GM18499 (cell line): Measurements from ENCODE around the gene CAST.

Experiments
- ATAC-seq: cut with Tn5 transposase; IDR thresholded peaks from one replicate; pipeline ENCODE4 v1.9.1; 2021; ENCODE audit warnings: moderate number of reproducible peaks; ENCODE audit not compliant: insufficient read depth, unreplicated experiment

CAST gene

DNA sequence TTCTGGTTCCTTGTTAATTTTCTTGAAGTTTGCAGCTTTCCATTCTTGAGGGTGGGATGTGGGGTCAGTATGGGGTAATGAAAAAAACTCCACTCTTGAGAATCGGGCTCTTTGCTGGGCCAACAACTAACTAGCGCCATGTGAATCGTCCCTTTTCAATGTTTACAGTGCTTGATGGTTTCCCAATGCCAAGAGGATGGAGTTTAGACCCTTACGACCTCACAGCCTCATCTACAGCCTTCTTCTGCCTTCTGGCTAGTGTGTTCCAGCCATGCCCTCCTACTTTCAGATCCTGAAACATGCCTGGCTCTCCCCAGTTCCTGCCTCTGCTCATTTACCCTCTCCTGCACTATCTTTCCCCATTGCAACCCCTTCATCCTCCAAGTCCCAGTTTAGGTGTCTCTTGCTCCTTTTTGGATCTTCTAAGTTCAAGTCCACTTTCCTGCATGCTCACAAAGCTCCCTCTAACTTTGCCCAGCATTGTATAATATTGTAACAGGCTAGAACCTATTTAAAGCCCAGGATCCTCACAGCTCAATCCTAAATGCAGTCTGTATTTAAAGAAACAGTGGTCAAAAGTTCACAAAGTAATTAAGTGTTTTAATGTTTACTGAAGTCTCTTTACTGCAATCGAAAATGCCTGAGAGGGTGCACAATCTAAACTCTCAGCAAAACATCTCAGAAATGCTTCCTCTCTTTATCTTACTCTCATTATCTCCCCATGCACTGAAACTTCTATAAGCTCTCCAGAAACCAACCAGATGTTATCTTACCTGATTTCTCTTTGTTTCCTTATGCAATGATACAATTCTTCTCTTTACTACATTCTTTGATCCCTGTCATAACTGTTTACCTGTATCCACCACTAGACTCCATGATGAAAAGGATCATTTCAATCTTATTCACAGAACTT, 20.6 kb upstream of the CAST start:
- ATAC-seq = no peak

DNA sequence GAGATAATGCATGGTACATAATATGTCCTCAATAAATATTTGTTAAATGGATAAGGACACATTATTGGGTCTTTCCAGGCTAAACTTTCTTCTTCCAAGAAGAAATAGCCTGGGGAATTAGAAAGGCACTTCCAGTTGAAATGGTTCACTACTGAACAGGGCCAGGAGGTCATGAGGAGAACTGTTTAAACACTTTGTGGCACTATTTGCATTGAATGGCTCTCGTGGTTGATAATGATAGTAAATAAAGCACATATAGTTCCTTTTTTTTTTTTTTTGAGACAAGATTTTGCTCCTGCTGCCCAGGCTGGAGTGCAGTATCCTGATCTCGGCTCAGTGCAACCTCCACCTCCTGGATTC, 19.9 kb upstream of the CAST start:
- no peak for ATAC-seq

DNA sequence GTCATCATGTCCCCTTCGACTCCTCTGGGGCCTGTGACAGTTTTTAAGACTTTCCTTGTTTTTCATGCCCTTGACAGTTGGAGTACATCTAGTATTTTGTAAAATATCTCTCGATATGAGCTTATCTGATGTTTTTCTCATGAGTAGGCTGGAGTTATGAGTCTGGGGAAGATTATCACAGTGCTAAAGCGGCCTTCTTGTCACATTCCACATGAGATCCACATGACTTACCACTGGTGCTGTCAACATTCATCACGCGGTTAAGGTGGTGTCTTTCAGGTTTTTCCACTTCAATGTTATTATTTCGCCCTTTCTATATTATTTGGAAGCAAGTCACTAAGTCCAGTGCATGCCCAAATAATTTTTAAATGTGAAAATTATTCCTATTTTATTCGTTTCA, 17.1 kb upstream of the CAST start:
- ATAC-seq = no peak

DNA sequence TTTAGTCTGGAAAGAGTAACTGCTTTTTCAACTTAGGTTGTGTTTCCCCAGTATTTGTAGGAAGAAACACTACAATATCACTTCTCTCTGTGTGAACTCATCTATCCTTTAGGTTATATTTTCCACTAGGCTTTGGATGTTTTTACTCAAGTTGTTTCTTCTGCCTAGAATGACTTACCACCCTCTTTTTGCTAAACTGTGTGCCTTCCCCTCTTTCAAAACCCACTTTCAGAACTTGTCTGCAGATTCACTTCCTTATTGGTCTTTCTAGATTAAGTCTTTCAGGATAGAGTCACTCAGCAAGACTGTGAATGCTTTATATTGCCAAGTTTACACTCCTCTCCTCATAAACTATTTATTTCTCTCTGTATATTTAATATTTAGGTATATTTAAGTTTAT, 14.2 kb upstream of the CAST start:
- ATAC-seq = peak; percentile 60

DNA sequence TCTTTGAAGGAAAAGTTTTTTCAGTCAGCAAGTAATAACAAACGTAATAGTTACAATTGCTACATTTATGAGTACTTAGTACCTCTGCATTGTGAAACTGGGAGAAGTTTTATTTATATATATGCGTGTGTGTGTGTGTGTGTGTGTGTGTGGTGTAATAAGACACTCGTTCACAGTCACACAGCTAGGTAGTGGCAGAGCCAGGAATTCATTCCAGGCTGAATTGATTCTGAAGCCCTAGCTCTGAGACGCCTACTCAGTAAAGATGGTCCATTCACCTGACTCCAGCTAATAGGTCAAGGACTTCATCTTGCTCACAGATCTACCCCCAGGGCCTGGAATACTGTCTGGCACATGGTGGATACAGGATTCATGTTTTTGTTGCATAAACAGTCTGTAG, 13.6 kb upstream of the CAST start:
- no peak for ATAC-seq

DNA sequence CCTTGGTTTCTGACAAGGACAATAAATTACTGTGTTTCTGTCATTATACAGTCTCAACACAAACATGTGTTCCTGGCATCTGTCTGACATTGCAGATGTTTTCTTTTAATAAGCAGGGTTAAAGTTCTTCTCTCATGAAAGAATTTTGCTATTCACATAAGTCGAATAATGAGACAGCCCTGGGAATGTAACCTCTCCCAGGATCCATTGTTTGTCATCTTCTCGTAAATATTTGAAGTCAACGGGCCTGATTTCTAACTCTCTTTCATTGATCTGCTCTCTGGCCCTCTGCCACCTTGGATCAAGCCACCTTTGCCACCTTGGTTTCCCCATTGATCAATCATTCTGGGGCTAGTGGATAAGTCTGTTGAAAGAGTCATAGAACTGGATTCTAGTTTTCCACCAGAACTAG, 12.9 kb upstream of the CAST start:
- no peak for ATAC-seq

DNA sequence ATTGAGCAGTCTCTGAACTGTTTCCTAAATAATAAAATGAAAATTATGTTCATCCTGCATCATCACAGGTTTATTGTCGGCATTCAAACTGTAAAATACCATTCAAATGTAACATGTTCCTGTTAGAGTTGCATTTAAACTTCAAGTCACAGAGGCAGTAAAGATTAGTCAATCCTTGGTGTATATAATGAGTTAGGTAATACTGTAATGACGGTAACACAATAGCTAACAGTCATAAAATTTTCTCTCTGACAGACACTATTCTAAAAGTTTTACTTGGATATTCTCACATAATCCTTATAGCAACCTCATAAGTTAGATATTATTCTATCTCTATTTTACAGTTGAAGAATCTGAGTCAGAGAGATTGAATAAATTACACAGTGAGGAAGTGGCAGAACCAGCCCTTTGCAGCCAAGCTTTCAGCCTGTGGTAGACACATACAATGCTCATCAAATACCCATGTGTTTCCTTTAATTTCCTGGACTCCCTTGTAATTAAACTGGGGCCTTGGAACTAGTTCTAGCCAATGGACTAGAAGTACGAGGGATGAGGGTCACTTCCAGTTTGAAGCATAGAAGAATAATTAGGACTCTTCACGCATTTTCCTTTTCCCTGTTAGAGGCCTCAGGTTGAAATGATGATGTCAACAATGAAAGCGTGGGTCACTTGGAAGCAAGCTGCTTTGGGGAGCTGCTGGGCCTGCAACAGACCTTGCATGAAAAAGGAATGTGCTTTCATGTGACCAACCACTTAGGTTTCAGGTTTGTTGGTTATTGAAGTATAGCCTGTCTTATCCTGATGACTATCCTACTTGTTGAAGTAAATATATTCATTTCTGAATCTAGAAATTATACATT, 12.3 kb upstream of the CAST start:
- ATAC-seq = no peak

DNA sequence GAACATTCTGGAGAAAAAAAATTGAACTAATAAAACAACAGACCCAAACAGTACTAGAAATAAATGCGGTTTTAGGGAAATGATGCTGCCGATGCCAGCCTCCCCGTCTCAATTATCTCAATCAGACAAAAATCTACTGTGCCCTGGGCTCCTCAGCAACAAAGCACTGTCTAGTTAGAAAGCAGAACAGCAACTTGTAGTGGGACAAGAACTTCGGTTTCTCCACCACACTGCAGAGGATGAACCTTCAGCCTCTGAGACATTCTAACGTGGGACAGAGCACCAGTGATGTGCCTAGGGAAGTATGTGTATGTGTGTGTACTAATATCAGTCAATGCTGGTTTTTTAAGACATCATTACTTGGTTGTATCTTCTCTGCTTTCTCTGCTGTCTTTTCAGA, 11.1 kb upstream of the CAST start:
- no peak for ATAC-seq

DNA sequence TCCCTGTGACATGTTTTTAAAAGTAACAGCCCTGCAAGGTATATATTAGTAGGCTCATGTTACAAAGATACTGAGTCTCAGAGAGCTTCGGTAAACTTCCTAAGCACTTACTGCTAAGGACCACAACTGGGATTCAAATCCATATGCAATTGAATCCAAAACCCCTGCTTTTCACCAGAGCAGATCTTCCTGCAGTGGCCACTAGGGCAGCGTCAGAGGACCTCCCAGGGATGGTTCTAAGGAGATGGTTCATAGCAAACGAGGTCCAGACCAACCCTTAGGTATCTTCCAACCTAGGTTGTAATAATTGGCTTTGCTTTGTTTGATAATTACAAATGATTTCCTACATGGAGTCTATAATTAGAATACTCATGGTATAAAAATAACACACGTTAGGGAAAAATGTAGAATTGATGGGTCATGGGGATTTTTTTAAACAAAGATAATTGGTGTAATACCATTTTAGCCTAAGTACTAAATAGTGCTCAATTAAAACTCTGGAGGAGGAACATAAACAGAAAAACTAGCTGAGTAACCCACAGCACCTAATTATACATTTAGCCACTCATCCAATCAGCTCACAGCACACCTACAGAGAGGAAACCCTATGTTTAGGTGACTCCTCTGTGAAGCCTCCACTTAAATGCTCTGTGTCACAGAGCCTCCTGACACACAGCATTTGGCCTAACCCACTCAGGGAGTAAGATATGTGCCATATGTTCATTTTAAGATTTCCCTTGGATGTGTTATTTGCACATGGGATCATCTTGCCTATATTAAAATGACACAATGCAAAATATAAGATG, 10.0 kb upstream of the CAST start:
- ATAC-seq = no peak

DNA sequence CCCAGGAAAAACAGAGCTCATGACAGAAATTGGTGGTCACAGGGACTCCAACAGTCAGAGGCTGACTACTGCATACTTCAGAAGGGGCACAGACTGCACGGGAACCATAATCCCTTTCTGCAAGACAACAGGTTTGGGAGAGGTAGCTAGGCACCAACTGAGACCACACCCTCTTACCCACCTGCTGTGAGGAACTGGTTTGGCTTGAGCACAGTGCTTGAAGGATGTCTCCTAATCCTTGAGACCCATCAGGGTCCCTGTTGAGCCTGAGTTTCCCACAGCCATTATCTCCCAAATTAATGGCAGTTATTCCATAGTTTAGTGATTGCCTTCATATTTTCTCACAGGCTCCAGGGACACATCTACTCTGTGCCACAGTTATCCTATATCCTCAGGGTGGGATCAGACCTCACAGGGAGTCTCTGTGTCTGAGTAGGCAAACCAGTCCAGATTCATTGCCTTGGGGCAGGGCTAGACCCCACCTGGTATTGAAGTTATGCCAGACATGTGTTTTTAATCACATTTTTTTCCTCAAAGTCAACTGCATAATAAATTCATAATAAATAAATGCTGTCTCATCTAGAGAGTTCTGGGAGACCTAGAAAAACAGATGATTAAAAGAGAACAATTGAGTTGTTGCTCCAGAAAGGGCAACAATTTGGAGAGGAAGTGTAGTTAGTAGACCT, 9.3 kb upstream of the CAST start:
- no peak for ATAC-seq

DNA sequence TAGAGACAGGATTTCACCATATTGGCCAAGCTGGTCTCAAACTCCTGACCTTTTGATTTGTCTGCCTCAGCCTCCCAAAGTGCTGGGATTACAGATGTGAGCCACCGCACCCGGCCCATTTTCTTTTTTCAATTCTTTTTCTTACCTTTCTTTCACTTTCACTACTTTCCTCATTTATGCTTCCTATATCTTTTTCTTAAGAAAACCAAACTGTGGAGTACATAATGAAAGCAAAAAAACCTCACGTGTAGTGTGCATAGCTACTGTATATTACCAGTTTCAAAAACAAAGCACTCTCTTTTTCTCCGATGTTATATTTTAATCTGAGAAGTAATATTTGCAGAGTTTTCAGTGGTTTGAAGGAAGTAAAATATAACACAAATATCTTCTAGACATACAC, 8.0 kb upstream of the CAST start:
- no peak for ATAC-seq

DNA sequence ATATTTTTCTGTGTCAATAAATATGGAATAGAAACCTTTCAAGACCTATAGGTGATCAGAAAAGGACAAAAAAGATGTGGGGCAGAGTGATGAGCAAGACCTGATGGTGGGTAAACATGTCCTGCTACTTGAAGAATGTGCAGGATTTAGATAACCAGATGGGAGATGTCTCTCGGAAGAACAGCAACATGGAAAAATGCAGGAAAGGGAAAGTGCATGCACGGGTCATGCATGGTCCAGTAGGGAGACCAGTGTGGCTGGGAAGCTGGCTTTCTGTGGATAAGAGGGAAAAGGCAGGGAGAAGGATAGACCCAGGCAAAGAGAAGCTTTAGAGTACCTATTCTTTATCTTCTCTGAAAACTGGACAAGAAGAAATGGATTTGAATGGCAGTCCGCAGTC, 7.1 kb upstream of the CAST start:
- no peak for ATAC-seq

DNA sequence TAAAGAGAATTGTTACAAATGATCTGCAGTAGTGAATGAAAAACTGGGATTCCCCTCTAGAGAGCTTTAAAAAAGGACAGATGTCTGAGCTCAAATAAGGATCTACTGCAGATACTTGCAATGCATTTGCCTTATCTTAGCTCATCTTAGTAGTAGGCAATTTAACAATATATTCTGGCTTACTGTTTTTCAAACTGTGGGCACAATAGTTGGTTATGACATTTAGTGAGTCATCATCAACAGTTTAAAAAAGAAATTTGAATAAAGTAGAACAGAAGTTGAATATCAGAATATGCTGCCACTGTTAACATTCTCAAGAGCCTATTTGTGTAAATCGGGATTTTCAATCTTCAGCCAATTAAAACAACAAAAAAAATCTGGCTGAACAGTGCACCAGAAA, 6.7 kb upstream of the CAST start:
- no peak for ATAC-seq

DNA sequence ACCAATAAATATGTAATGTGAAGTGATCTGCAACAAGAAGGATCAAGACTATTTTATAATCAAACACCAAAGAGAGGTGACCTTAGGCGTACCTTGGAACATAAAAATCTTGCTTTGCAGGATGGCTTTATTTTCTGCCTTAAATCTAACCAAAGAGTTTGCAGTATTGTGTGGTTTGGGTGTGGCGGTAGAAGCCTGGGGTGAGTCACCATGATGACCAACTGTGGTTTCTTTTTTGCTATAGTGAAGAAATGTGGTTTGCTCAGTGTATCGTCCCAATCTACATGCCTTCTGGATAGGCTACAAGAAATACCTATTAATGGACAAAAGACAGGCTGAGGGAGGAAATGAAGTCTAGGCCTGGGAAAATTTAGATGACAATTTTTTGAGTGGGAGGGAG, 5.1 kb upstream of the CAST start:
- ATAC-seq = peak; percentile 73

DNA sequence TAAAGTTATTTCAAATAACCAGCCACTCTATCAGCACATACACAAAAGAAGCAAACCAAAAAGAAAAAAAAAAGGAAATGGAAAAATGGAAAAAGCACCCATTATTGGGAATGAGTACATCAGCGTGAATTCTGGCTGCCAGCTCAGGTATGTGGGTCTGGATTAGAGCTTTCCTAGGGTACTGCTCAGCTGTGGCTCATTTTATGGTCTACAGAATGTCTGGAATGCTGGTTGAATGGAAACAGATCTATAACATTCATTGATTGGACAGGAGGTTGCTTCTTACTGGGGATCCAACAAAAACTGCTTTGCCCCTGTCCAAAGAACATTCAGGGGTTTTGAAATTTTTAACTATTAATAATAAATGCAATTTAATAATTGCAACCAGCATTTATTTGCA, 3.9 kb upstream of the CAST start:
- ATAC-seq = no peak

DNA sequence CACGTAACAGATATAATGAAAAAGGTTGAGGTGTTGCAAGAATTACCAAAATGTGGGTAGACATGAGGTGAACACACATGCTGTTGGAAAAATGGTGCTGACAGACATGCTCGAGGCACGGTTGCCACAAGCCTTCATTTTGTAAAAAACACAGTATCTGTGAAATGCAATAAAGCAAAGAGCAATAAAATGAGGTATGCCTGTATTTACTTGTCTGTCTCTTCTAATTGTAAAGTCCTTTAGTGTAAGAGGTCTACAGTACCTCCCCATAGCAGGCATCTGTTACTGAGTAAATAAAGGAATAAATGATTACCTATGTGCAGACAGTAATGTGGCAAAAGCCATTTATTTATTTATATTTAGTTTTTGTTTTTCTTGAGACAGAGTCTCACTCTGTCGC, 3.0 kb upstream of the CAST start:
- no peak for ATAC-seq

DNA sequence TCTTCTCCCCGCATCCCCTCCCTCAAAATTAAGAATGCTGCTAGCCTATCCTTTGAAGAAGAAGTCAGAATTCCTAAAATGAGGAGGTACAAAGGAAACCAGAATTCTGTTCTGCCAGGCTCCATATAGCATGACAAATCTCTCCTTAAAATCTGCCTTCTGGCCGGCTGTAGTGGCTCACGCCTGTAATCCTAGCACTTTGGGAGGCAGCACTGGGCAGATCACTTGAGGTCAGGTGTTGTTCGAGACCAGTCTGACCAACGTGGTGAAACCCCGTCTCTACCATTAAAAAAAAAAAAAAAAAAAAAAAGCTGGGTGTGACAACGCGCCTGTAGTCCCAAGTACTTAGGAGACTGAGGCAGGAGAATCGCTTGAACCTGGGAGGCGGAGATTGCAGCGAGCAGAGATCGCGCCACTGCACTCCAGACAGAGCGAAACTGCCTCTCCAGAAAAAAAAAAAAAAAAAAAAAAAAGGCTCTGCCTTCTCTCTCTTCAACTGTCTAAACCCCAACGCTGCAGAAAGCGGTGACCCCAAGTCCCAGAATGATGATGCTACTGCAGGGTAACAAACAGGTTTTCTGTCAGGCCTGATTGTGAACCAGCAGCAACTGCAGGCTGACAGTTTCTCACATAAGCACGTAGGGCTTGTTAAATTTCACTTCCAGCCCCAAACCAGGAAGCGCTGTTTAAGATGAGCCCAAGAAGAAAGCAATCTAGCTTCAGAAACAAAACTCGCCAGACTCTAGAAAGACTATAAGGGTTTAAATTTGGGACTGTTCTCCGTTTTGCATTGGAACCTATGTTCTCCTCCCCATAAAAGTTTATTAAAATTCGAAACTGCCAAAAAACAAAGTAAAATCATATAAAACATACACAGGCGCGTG, 963 bp upstream of the CAST start:
- ATAC-seq = no peak

DNA sequence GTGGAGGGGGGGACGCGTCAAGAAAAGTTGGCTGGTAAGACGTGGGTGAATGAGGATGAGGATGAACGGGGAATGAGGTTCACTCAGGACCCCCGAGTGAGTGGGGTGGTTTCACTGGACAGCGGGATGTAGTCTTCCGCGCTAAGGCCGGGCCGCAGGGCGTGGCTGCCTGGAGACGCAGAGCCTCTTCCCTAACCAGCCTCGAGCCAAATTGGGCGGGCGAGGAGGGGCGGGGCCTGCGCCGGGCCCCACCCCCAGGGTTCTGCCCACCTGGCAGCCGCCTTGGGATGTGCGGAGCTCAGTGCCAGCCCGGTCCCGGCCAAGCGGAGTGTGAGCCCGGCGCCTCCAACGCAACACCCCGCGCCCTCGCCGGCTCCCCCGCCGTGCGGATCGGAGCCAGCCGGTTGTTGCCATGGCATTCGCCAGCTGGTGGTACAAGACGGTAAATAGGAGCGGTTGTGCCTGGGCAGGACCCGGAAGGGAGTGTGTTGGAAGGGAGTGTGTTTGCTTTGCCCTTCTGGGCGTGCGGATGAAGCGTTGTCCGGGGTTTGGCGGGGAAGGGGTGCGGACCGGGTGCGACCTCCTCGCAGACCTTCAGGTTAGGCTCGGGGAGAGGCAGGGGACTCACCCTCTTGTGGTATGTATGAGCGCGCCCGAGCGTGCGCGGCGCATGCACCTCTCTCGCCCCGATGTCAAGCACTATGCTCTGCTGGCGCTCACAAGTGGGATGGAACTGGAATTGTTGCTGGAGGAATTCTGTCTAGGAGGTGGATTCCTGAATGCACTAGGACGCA, 746 bp downstream of the CAST start:
- ATAC-seq = peak; percentile 57
